HCT116 (cell line): ENCODE results near the gene NAGLU. TPM values are rescaled to one million over a fixed set of nuclear protein-coding genes. Genes with fewer than 3 reads are reported as not detected.

Source experiments
- ATAC-seq: fragments of 200-7000 bp; cut with Tn5 transposase; 2 replicates; pipeline ENCODE4 v1.9.1; 2020; ENCODE audit warnings: mild to moderate bottlenecking, moderate library complexity
- BruUV-seq: library from RNA; stranded (reverse); fragments of 400-500 nt; replicated peaks from 2 replicates; lab custom pipeline; 2021; lab: Mats Ljungman, UMichigan
- CTCF ChIA-PET: fragments of 300-600 bp; sonication (Branson Sonifier 250); formaldehyde crosslinking; loops from one replicate; lab custom pipeline; 2021; ENCODE audit warnings: antibody characterized with exemption; lab: Charles Lee
- POLR2A ChIA-PET: fragments of 300-600, 350-600 bp; sonication (Branson Sonifier 250); formaldehyde crosslinking; loops from one replicate; lab custom pipeline; 2021; ENCODE audit warnings: antibody characterized with exemption; lab: Charles Lee
- RAD21 ChIA-PET, 2 experiments: fragments of 300-600 bp; sonication (Branson Sonifier 250); formaldehyde crosslinking; loops; one replicate each; lab custom pipeline; 2023; ENCODE audit warnings: low total read pairs in 2 of 2; ENCODE audit not compliant: uncharacterized antibody in 2 of 2, unreplicated experiment in 2 of 2, low non-redundant PET in 1 of 2; lab: Charles Lee
- DNase-seq: peaks from one replicate; pipeline ENCODE4 v3.0.0-alpha.2; 2010; ENCODE audit warnings: low read depth, low spot score
- H2AFZ ChIP-seq: fragments of 200-600 bp; shearing (Covaris generic), sonication (generic); 2 replicates; pipeline ENCODE4 v1.6.1; 2017; ENCODE audit warnings: low read depth, mixed run types, mixed read lengths, antibody characterized with exemption, low read length; ENCODE audit not compliant: poor library complexity, severe bottlenecking
- H3K27ac ChIP-seq: 2 replicates; pipeline ENCODE4 v1.5.1; 2012; ENCODE audit warnings: low read depth, low read length
- H3K27me3 ChIP-seq: fragments of 200-600 bp; sonication (generic); 2 replicates; pipeline ENCODE4 v1.6.1; 2016; ENCODE audit warnings: mixed run types, low read length, mixed read lengths; ENCODE audit not compliant: insufficient read depth
- H3K36me3 ChIP-seq, 2 experiments: fragments of 200-500 bp in 1 of 2; fragments of 200-600 bp in 1 of 2; sonication (Bioruptor generic) in 1 of 2; sonication (generic) in 1 of 2; 2 replicates each; pipeline versions ENCODE4 v1.5.1 to v1.6.1; 2014 to 2016; ENCODE audit warnings: low read length in 2 of 2, inconsistent platforms in 1 of 2, mixed read lengths in 1 of 2, mixed run types in 1 of 2; ENCODE audit not compliant: insufficient read depth in 2 of 2, control insufficient read depth in 1 of 2
- H3K4me1 ChIP-seq, 2 experiments: fragments of 200-600 bp in 1 of 2; sonication (generic) in 1 of 2; 2 replicates each; pipeline versions ENCODE4 v1.5.1 to v1.6.1; 2012 to 2017; ENCODE audit warnings: low read length in 2 of 2, inconsistent platforms in 1 of 2, mild to moderate bottlenecking in 1 of 2, mixed read lengths in 1 of 2, mixed run types in 1 of 2, moderate library complexity in 1 of 2; ENCODE audit not compliant: insufficient read depth in 2 of 2, control insufficient read depth in 1 of 2
- H3K4me2 ChIP-seq: fragments of 200-600 bp; sonication (generic); 2 replicates; pipeline ENCODE4 v1.6.1; 2017; ENCODE audit warnings: mixed run types, low read length, mixed read lengths
- H3K4me3 ChIP-seq, 2 experiments: fragments of 200-600 bp in 1 of 2; sonication (generic) in 1 of 2; replicated peaks in 1 of 2; 2 replicates each; pipeline ENCODE4 v1.5.1; 2011 to 2016; ENCODE audit warnings: low read length in 2 of 2, control low read depth in 1 of 2, low read depth in 1 of 2, mild to moderate bottlenecking in 1 of 2, mixed read lengths in 1 of 2, mixed run types in 1 of 2
- H3K79me2 ChIP-seq: fragments of 200-600 bp; sonication (generic); 2 replicates; pipeline ENCODE4 v1.6.1; 2017; ENCODE audit warnings: mild to moderate bottlenecking, mixed run types, low read length, moderate library complexity, mixed read lengths; ENCODE audit not compliant: insufficient read depth
- H3K9ac ChIP-seq: fragments of 200-600 bp; sonication (generic); 2 replicates; pipeline ENCODE4 v1.6.1; 2016; ENCODE audit warnings: low read length, mixed read lengths
- H3K9me2 ChIP-seq: fragments of 200-600 bp; sonication (generic), shearing (Covaris generic); 2 replicates; pipeline ENCODE4 v1.6.1; 2017; ENCODE audit warnings: mixed run types, mild to moderate bottlenecking, moderate library complexity; ENCODE audit not compliant: insufficient read depth
- H3K9me3 ChIP-seq, 2 experiments: fragments of 200-500 bp in 1 of 2; fragments of 200-600 bp in 1 of 2; sonication (Bioruptor generic) in 1 of 2; sonication (generic) in 1 of 2; 2 replicates each; pipeline ENCODE4 v1.6.1; 2014 to 2017; ENCODE audit warnings: low read length in 2 of 2, mixed read lengths in 2 of 2, inconsistent platforms in 1 of 2, low read depth in 1 of 2, mild to moderate bottlenecking in 1 of 2, mixed run types in 1 of 2, moderate library complexity in 1 of 2; ENCODE audit not compliant: control insufficient read depth in 1 of 2, insufficient read depth in 1 of 2
- H4K20me1 ChIP-seq: fragments of 200-600 bp; sonication (generic), shearing (Covaris generic); 2 replicates; pipeline ENCODE4 v1.6.1; 2017; ENCODE audit warnings: mixed run types, mild to moderate bottlenecking, moderate library complexity; ENCODE audit not compliant: insufficient read depth
- CBX3 ChIP-seq: IDR thresholded peaks from 2 replicates; pipeline ENCODE4 v1.6.1; 2012; ENCODE audit warnings: low read depth
- CEBPB ChIP-seq: IDR thresholded peaks from 2 replicates; pipeline ENCODE4 v1.6.1; 2012; ENCODE audit warnings: low read depth
- EGR1 ChIP-seq: IDR thresholded peaks from 2 replicates; pipeline ENCODE4 v1.6.1; 2012; ENCODE audit warnings: low read depth
- ELF1 ChIP-seq: IDR thresholded peaks from 2 replicates; pipeline ENCODE4 v1.6.1; 2012; ENCODE audit warnings: low read depth, borderline replicate concordance
- EZH2phosphoT487 ChIP-seq: fragments of 200-600 bp; IDR thresholded peaks from 2 replicates; pipeline ENCODE4 v1.6.1; 2018; ENCODE audit warnings: antibody characterized with exemption, borderline replicate concordance
- FOSL1 ChIP-seq: IDR thresholded peaks from 2 replicates; pipeline ENCODE4 v1.6.1; 2012; ENCODE audit warnings: low read depth
- JUND ChIP-seq: IDR thresholded peaks from 2 replicates; pipeline ENCODE4 v1.6.1; 2012
- POLR2AphosphoS5 ChIP-seq: IDR thresholded peaks from 2 replicates; pipeline ENCODE4 v1.6.1; 2011; ENCODE audit warnings: mild to moderate bottlenecking, low read depth, low read length, moderate library complexity
- RAD21 ChIP-seq: IDR thresholded peaks from 2 replicates; pipeline ENCODE4 v1.6.1; 2012; ENCODE audit warnings: low read depth, mild to moderate bottlenecking
- SP1 ChIP-seq: IDR thresholded peaks from 2 replicates; pipeline ENCODE4 v1.6.1; 2012; ENCODE audit warnings: low read depth
- SRF ChIP-seq: IDR thresholded peaks from 2 replicates; pipeline ENCODE4 v1.6.1; 2012; ENCODE audit warnings: low read depth
- TCF7L2 ChIP-seq: IDR thresholded peaks from 2 replicates; pipeline ENCODE4 v1.7.0; 2011; ENCODE audit warnings: borderline replicate concordance, inconsistent platforms; ENCODE audit not compliant: insufficient read depth, insufficient read length; ENCODE audit errors: extremely low read depth
- YY1 ChIP-seq: IDR thresholded peaks from 2 replicates; pipeline ENCODE4 v1.6.1; 2011; ENCODE audit warnings: low read length, low read depth, moderate library complexity, mild to moderate bottlenecking; ENCODE audit not compliant: insufficient replicate concordance; ENCODE audit errors: extremely low read depth
- ZNF274 ChIP-seq: fragments of 200-500 bp; sonication (Bioruptor generic); IDR thresholded peaks from 2 replicates; pipeline ENCODE4 v1.6.1; 2014; ENCODE audit warnings: mild to moderate bottlenecking, low read depth, low read length, inconsistent platforms
- intact Hi-C: fragments of 100-400 bp; cut with micrococcal nuclease; formaldehyde crosslinking; loops from 2 replicates; pipeline ENCODE4 v1.10.0; 2022
- total RNA-seq: library from RNA; stranded (reverse); gene quantifications from one replicate; pipeline ENCODE4 v1.2.1, GENCODE V29; 2021; ENCODE audit not compliant: unreplicated experiment
- TF ChIP-seq, protein P1 (sequence below): IDR thresholded peaks from 2 replicates; pipeline ENCODE4 v1.6.1; 2012; ENCODE audit warnings: low read depth
- TF ChIP-seq, protein P2 (sequence below): IDR thresholded peaks from 2 replicates; pipeline ENCODE4 v1.6.1; 2012
- TF ChIP-seq, protein P3 (sequence below): IDR thresholded peaks from 2 replicates; pipeline ENCODE4 v1.6.1; 2011; ENCODE audit warnings: mild to moderate bottlenecking, low read length, moderate library complexity; ENCODE audit not compliant: insufficient replicate concordance; ENCODE audit errors: extremely low read depth
- TF ChIP-seq, protein P4 (sequence below), 3 experiments: fragments of 200-600 bp in 1 of 3; sonication (generic) in 1 of 3; IDR thresholded peaks in 2 of 3; conservative IDR thresholded peaks in 1 of 3; 2 replicates each; pipeline ENCODE4 v1.5.1; 2012 to 2017; ENCODE audit warnings: low read depth in 2 of 3, low read length in 2 of 3, antibody characterized with exemption in 1 of 3, borderline replicate concordance in 1 of 3, control low read depth in 1 of 3, mild to moderate bottlenecking in 1 of 3, mixed read lengths in 1 of 3, mixed run types in 1 of 3, moderate library complexity in 1 of 3; ENCODE audit not compliant: insufficient read depth in 1 of 3

The NAGLU gene
- total RNA-seq, 1 experiment from 2014 or later: 17.7 TPM

DNA sequence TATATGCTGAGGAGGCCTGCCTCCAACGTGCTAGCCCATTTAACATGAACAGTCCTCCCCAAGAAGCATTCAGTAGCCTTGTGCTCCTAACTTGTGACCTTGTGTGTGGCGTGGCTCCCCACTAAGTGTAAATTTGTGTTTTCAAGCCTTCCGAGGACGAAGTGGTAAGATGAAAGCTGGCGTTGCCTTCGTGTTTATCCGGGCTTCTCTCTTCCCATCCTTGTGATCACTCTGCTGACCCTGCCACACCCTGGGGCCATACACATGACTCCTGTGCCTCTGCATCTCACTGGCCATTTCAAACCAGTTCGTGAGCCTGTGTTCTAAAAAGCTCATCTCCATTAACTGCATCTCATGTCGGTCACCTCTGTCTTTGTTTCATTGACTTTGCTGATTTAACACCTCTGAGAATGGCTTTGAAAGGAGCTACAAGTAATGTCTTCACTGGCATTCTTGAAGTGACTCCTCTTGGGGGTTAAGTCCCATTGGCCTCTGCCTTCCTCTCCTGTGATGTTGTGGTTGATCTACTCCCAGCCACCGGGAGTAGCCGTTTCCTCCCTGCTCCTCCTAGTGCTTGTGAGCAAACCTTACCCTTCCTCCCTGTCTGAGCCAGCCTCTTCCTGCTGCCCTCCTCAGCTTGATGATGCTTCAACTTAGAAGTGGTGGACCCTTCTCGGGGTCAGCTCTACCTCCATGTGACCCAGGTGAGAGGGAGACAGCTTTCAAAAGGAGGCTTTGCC, 27.4 kb upstream of the NAGLU start:
- RAD21 ChIA-PET: no interaction called here
- DNase-seq (no peak), ATAC-seq (no peak)
- Histone ChIP-seq H3K9ac (no peak overlapping the region), H3K27me3 (no peaks in the 10 kb centered on the region), H3K79me2 (no peaks in the 10 kb centered on the region), H2AFZ (no peak overlapping the region), H3K9me3 (no peaks in the 10 kb centered on the region), H3K4me1 (peaks cover 0 to 6% of the 10 kb centered on the region in 2 experiments; a peak in 1 of 4 replicates), H3K27ac (no peak overlapping the region), H3K36me3 (peaks cover 9 to 20% of the 10 kb centered on the region in 2 experiments; a peak in 3 of 4 replicates), H4K20me1 (no peaks in the 10 kb centered on the region), H3K4me3 (no peak overlapping the region), H3K9me2 (no peaks in the 10 kb centered on the region), H3K4me2 (no peak overlapping the region)
- no peak for TF ChIP-seq FOSL1
- TF ChIP-seq ZNF274: no peak
- TF ChIP-seq, protein P1, sequence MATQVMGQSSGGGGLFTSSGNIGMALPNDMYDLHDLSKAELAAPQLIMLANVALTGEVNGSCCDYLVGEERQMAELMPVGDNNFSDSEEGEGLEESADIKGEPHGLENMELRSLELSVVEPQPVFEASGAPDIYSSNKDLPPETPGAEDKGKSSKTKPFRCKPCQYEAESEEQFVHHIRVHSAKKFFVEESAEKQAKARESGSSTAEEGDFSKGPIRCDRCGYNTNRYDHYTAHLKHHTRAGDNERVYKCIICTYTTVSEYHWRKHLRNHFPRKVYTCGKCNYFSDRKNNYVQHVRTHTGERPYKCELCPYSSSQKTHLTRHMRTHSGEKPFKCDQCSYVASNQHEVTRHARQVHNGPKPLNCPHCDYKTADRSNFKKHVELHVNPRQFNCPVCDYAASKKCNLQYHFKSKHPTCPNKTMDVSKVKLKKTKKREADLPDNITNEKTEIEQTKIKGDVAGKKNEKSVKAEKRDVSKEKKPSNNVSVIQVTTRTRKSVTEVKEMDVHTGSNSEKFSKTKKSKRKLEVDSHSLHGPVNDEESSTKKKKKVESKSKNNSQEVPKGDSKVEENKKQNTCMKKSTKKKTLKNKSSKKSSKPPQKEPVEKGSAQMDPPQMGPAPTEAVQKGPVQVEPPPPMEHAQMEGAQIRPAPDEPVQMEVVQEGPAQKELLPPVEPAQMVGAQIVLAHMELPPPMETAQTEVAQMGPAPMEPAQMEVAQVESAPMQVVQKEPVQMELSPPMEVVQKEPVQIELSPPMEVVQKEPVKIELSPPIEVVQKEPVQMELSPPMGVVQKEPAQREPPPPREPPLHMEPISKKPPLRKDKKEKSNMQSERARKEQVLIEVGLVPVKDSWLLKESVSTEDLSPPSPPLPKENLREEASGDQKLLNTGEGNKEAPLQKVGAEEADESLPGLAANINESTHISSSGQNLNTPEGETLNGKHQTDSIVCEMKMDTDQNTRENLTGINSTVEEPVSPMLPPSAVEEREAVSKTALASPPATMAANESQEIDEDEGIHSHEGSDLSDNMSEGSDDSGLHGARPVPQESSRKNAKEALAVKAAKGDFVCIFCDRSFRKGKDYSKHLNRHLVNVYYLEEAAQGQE: no peak
- no peak for TF ChIP-seq CEBPB
- TF ChIP-seq ELF1: no peak
- no peak for TF ChIP-seq EZH2phosphoT487
- no peak for TF ChIP-seq SRF
- TF ChIP-seq, protein P2, sequence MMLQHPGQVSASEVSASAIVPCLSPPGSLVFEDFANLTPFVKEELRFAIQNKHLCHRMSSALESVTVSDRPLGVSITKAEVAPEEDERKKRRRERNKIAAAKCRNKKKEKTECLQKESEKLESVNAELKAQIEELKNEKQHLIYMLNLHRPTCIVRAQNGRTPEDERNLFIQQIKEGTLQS: no peak
- no peak for TF ChIP-seq POLR2AphosphoS5
- TF ChIP-seq TCF7L2: no peak
- TF ChIP-seq RAD21: no peak
- TF ChIP-seq, protein P3, sequence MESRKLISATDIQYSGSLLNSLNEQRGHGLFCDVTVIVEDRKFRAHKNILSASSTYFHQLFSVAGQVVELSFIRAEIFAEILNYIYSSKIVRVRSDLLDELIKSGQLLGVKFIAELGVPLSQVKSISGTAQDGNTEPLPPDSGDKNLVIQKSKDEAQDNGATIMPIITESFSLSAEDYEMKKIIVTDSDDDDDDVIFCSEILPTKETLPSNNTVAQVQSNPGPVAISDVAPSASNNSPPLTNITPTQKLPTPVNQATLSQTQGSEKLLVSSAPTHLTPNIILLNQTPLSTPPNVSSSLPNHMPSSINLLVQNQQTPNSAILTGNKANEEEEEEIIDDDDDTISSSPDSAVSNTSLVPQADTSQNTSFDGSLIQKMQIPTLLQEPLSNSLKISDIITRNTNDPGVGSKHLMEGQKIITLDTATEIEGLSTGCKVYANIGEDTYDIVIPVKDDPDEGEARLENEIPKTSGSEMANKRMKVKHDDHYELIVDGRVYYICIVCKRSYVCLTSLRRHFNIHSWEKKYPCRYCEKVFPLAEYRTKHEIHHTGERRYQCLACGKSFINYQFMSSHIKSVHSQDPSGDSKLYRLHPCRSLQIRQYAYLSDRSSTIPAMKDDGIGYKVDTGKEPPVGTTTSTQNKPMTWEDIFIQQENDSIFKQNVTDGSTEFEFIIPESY: no peak
- no peak for TF ChIP-seq JUND
- TF ChIP-seq YY1: no peak
- TF ChIP-seq, protein P4, sequence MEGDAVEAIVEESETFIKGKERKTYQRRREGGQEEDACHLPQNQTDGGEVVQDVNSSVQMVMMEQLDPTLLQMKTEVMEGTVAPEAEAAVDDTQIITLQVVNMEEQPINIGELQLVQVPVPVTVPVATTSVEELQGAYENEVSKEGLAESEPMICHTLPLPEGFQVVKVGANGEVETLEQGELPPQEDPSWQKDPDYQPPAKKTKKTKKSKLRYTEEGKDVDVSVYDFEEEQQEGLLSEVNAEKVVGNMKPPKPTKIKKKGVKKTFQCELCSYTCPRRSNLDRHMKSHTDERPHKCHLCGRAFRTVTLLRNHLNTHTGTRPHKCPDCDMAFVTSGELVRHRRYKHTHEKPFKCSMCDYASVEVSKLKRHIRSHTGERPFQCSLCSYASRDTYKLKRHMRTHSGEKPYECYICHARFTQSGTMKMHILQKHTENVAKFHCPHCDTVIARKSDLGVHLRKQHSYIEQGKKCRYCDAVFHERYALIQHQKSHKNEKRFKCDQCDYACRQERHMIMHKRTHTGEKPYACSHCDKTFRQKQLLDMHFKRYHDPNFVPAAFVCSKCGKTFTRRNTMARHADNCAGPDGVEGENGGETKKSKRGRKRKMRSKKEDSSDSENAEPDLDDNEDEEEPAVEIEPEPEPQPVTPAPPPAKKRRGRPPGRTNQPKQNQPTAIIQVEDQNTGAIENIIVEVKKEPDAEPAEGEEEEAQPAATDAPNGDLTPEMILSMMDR (IDR thresholded peaks at IDR 0.05 in 2 of 3, conservative IDR thresholded peaks at IDR 0.05 in 1 of 3; ENCODE audit: borderline replicate concordance in 1 of 3, insufficient read depth in 1 of 3, low read depth in 2 of 3, low read length in 2 of 3): no peak
- no peak for TF ChIP-seq CBX3
- TF ChIP-seq EGR1: no peak
- TF ChIP-seq SP1: no peak
- CTCF ChIA-PET: interaction anchor here (3.3 kb wide), 1 partner anchor 9 kb away, joined by 16 read pairs; no protein-coding TSS in a partner anchor
- intact Hi-C loops: no loop called here
- POLR2A ChIA-PET: no interaction called here
- BruUV-seq: no TSS peak
